Duodenal mucosa (tissue), 2 donors: ENCODE data around the gene LRRC70.
"Not testable (repeated sequence)": the region's sequence is repeated elsewhere in the genome, so short reads cannot be mapped to it uniquely, and the experiment has no call there.

ENCODE experiments used
- H3K27ac ChIP-seq: one replicate; pipeline ENCODE4 v1.7.0; 2013; ENCODE audit warnings: low read depth, low read length
- H3K27me3 ChIP-seq, 2 donors: one replicate each; pipeline ENCODE4 v1.7.0; 2013; ENCODE audit warnings: low read length in 2 of 2, control low read depth in 1 of 2; ENCODE audit not compliant: insufficient read depth in 2 of 2, control insufficient read depth in 1 of 2
- H3K36me3 ChIP-seq, 2 donors: one replicate each; pipeline ENCODE4 v1.7.0; 2013; ENCODE audit warnings: low read length in 2 of 2, control low read depth in 1 of 2; ENCODE audit not compliant: insufficient read depth in 2 of 2, control insufficient read depth in 1 of 2
- H3K4me1 ChIP-seq, 2 donors: one replicate each; pipeline ENCODE4 v1.7.0; 2013; ENCODE audit warnings: low read length in 2 of 2, control low read depth in 1 of 2; ENCODE audit not compliant: insufficient read depth in 2 of 2, control insufficient read depth in 1 of 2
- H3K4me3 ChIP-seq, 2 donors: one replicate each; pipeline ENCODE4 v1.7.0; 2013; ENCODE audit warnings: low read length in 2 of 2, low read depth in 1 of 2
- H3K9ac ChIP-seq, 2 donors: one replicate each; pipeline ENCODE4 v1.7.0; 2013; ENCODE audit warnings: low read length in 2 of 2, low read depth in 1 of 2
- H3K9me3 ChIP-seq, 2 donors: one replicate each; pipeline ENCODE4 v1.7.0; 2013; ENCODE audit warnings: low read length in 2 of 2, control low read depth in 1 of 2; ENCODE audit not compliant: control insufficient read depth in 1 of 2

The LRRC70 gene

GRCh38 chr5:62620761-62621160 is 42.1 kb downstream of the LRRC70 start:
- Histone ChIP-seq H3K27ac (no peak overlapping the region), H3K27me3 (no peaks in the 10 kb centered on the region), H3K4me1 (no peaks in the 10 kb centered on the region), H3K4me3 (no peak overlapping the region), H3K36me3 (no peaks in the 10 kb centered on the region), H3K9me3 (no peaks in the 10 kb centered on the region), H3K9ac (no peak overlapping the region)

GRCh38 chr5:62621280-62621679 is 42.7 kb downstream of the LRRC70 start:
- Histone ChIP-seq H3K27me3 (no peaks in the 10 kb centered on the region), H3K4me3 (no peak overlapping the region), H3K9ac (no peak overlapping the region), H3K4me1 (no peaks in the 10 kb centered on the region), H3K9me3 (no peaks in the 10 kb centered on the region), H3K36me3 (no peaks in the 10 kb centered on the region), H3K27ac (no peak overlapping the region)

GRCh38 chr5:62623271-62623670 is 44.7 kb downstream of the LRRC70 start:
- no peaks in the 10 kb centered on the region for H3K4me1 ChIP-seq

GRCh38 chr5:62624436-62624835 is 45.8 kb downstream of the LRRC70 start:
- not testable (repeated sequence) for H3K27ac ChIP-seq, H3K4me3 ChIP-seq, H3K9ac ChIP-seq, H3K9me3 ChIP-seq, H3K36me3 ChIP-seq, H3K27me3 ChIP-seq, H3K4me1 ChIP-seq

More at GRCh38 chr5:62623271-62623670, 44.7 kb downstream of the LRRC70 start:
- Histone ChIP-seq H3K27ac (no peak overlapping the region), H3K4me3 (no peak overlapping the region), H3K36me3 (peaks cover 0 to 5% of the 10 kb centered on the region in 2 donors), H3K9me3 (no peaks in the 10 kb centered on the region), H3K9ac (no peak overlapping the region), H3K27me3 (no peaks in the 10 kb centered on the region)

- Histone ChIP-seq H3K27me3 (no peaks in the 10 kb centered on the region), H3K9ac (no peak overlapping the region), H3K9me3 (no peaks in the 10 kb centered on the region), H3K4me3 (no peak overlapping the region), H3K4me1 (no peaks in the 10 kb centered on the region), H3K36me3 (peaks cover 3 to 5% of the 10 kb centered on the region in 2 donors), H3K27ac (no peak overlapping the region)
Measured at GRCh38 chr5:62626534-62626933, 47.9 kb downstream of the LRRC70 start.

GRCh38 chr5:62627121-62627520 is 48.5 kb downstream of the LRRC70 start:
- Histone ChIP-seq H3K27ac (no peak overlapping the region), H3K4me1 (no peaks in the 10 kb centered on the region), H3K9me3 (no peaks in the 10 kb centered on the region), H3K27me3 (no peaks in the 10 kb centered on the region), H3K36me3 (peaks cover 3 to 5% of the 10 kb centered on the region in 2 donors), H3K4me3 (no peak overlapping the region), H3K9ac (no peak overlapping the region)

- H3K27me3 ChIP-seq = no peaks in the 10 kb centered on the region
- H3K9me3 ChIP-seq = no peaks in the 10 kb centered on the region
- no peak overlapping the region for H3K4me3 ChIP-seq
- no peaks in the 10 kb centered on the region for H3K4me1 ChIP-seq
- H3K27ac ChIP-seq = no peak overlapping the region
- H3K9ac ChIP-seq = no peak overlapping the region
- peaks cover 3 to 5% of the 10 kb centered on the region in 2 donors for H3K36me3 ChIP-seq
Measured at GRCh38 chr5:62627901-62628300, 49.3 kb downstream of the LRRC70 start.
